GM12878 (cell line): ENCODE measurements around the gene TRAPPC11. TPM values are rescaled to one million over a fixed set of nuclear protein-coding genes. Genes with fewer than 3 reads are reported as not detected.
A peak's percentile ranks its signal among the peaks of the same experiment; 100 is the strongest.

Experiments
- ATAC-seq: fragments of 200-7000 bp; cut with Tn5 transposase; 3 replicates; pipeline ENCODE4 v1.9.1; 2020; ENCODE audit warnings: mild to moderate bottlenecking, moderate library complexity
- BruUV-seq: library from RNA; stranded (reverse); fragments of 400-500 nt; replicated peaks from 2 replicates; lab custom pipeline; 2021; lab: Mats Ljungman, UMichigan
- CTCF ChIA-PET: fragments of 300-600 bp; sonication (Branson Sonifier 250); formaldehyde crosslinking; extraction: SDS; loops from one replicate; lab custom pipeline; 2021; ENCODE audit warnings: inconsistent platforms; lab: Yijun Ruan, JAX
- POLR2A ChIA-PET: fragments of 350-600 bp; formaldehyde crosslinking; extraction: SDS; loops from one replicate; lab custom pipeline; 2021; ENCODE audit warnings: inconsistent platforms; lab: Charles Lee
- RAD21 ChIA-PET: fragments of 300-600 bp; sonication (Branson Sonifier 250); formaldehyde crosslinking; loops from one replicate; lab custom pipeline; 2023; ENCODE audit warnings: antibody characterized with exemption; ENCODE audit not compliant: unreplicated experiment; lab: Charles Lee
- SMC1A ChIA-PET: fragments of 300-600 bp; sonication (Branson Sonifier 250); formaldehyde crosslinking; loops from one replicate; lab custom pipeline; 2023; ENCODE audit not compliant: unreplicated experiment, uncharacterized antibody; lab: Charles Lee
- DNase-seq: peaks from one replicate; pipeline ENCODE4 v3.0.0-alpha.2; 2011; ENCODE audit warnings: low read depth, low spot score
- FAIRE-seq: peaks from 3 replicates; lab custom pipeline; 2011; peaks lifted over from hg19 to GRCh38; lab: Jason Lieb, UNC
- H2AFZ ChIP-seq: 2 replicates; pipeline ENCODE4 v1.6.0; 2011; ENCODE audit warnings: low read depth, low read length, control low read depth; ENCODE audit not compliant: control insufficient read depth
- H3K27ac ChIP-seq: 2 replicates; pipeline ENCODE4 v1.5.1; 2011; ENCODE audit warnings: control low read depth; ENCODE audit not compliant: control insufficient read depth, insufficient read depth
- H3K27me3 ChIP-seq, 2 experiments: replicated peaks in 1 of 2; 2 replicates each; pipeline versions ENCODE4 v1.6.0 to v1.6.1; 2011; ENCODE audit warnings: low read length in 1 of 2; ENCODE audit not compliant: control insufficient read depth in 2 of 2, insufficient read depth in 2 of 2
- H3K36me3 ChIP-seq, 2 experiments: 2 replicates each; pipeline ENCODE4 v1.5.1; 2011; ENCODE audit warnings: low read length in 1 of 2; ENCODE audit not compliant: control insufficient read depth in 2 of 2, insufficient read depth in 2 of 2
- H3K4me1 ChIP-seq: 2 replicates; pipeline ENCODE4 v1.6.1; 2011; ENCODE audit warnings: mild to moderate bottlenecking, low read length, moderate library complexity, mixed read lengths; ENCODE audit not compliant: control insufficient read depth, insufficient read depth
- H3K4me2 ChIP-seq: 2 replicates; pipeline ENCODE4 v1.6.0; 2011; ENCODE audit warnings: control low read depth; ENCODE audit not compliant: control insufficient read depth, insufficient read depth
- H3K4me3 ChIP-seq: fragments of 200-600 bp; sonication (generic); 2 replicates; pipeline ENCODE4 v1.5.1; 2016
- H3K79me2 ChIP-seq: 2 replicates; pipeline ENCODE4 v1.6.0; 2011; ENCODE audit warnings: low read length; ENCODE audit not compliant: control insufficient read depth, insufficient read depth
- H3K9ac ChIP-seq: 2 replicates; pipeline ENCODE4 v1.8.0; 2011; ENCODE audit warnings: low read length, control low read depth, mixed read lengths; ENCODE audit not compliant: control insufficient read depth, insufficient read depth
- H3K9me3 ChIP-seq: replicated peaks from 3 replicates; pipeline ENCODE4 v1.5.1; 2011; ENCODE audit warnings: mild to moderate bottlenecking, low read length; ENCODE audit not compliant: control insufficient read depth, insufficient read depth
- H4K20me1 ChIP-seq: 2 replicates; pipeline ENCODE4 v1.6.0; 2011; ENCODE audit not compliant: control insufficient read depth, insufficient read depth
- BRCA1 ChIP-seq: IDR thresholded peaks from 2 replicates; pipeline ENCODE4 v1.6.1; 2011; ENCODE audit warnings: low read depth, low read length, improper control_type of control experiment
- CEBPZ ChIP-seq: fragments of 150-350 bp; IDR thresholded peaks from 2 replicates; pipeline ENCODE4 v1.6.1; 2016; ENCODE audit warnings: low read depth, low read length
- CHD2 ChIP-seq: IDR thresholded peaks from 2 replicates; pipeline ENCODE4 v1.6.1; 2011; ENCODE audit warnings: low read depth, low read length, improper control_type of control experiment, borderline replicate concordance
- DPF2 ChIP-seq: fragments of 450-650 bp; IDR thresholded peaks from 2 replicates; pipeline ENCODE4 v1.6.1; 2017; ENCODE audit warnings: mild to moderate bottlenecking
- FOXK2 ChIP-seq: fragments of 450-650 bp; IDR thresholded peaks from 2 replicates; pipeline ENCODE4 v1.6.1; 2017; ENCODE audit warnings: mild to moderate bottlenecking, moderate library complexity
- HDGF ChIP-seq: fragments of 450-650 bp; IDR thresholded peaks from 2 replicates; pipeline ENCODE4 v1.6.1; 2016; ENCODE audit warnings: antibody characterized with exemption
- KAT2A ChIP-seq: conservative IDR thresholded peaks from 2 replicates; pipeline ENCODE4 v1.6.1; 2011; ENCODE audit warnings: low read depth, low read length; ENCODE audit not compliant: control insufficient read depth
- KLF5 ChIP-seq: fragments of 450-650 bp; IDR thresholded peaks from 2 replicates; pipeline ENCODE4 v1.6.1; 2014; ENCODE audit warnings: mild to moderate bottlenecking; ENCODE audit not compliant: partially characterized antibody
- NKRF ChIP-seq: fragments of 450-650 bp; conservative IDR thresholded peaks from 2 replicates; pipeline ENCODE4 v1.6.1; 2017; ENCODE audit warnings: mild to moderate bottlenecking, moderate library complexity
- PBX3 ChIP-seq: IDR thresholded peaks from 2 replicates; pipeline ENCODE4 v1.6.1; 2011; ENCODE audit warnings: mild to moderate bottlenecking, low read depth, low read length, moderate library complexity; ENCODE audit not compliant: insufficient replicate concordance
- RAD21 ChIP-seq: IDR thresholded peaks from 2 replicates; pipeline ENCODE4 v1.6.1; 2011; ENCODE audit warnings: mild to moderate bottlenecking, low read depth, low read length, moderate library complexity; ENCODE audit not compliant: insufficient read depth
- RELB ChIP-seq: fragments of 450-650 bp; IDR thresholded peaks from 2 replicates; pipeline ENCODE4 v1.6.1; 2017; ENCODE audit warnings: low read depth, mild to moderate bottlenecking, moderate library complexity
- TCF12 ChIP-seq: IDR thresholded peaks from 2 replicates; pipeline ENCODE4 v1.6.1; 2011; ENCODE audit warnings: low read depth, mild to moderate bottlenecking, low read length
- ZNF207 ChIP-seq: fragments of 450-650 bp; IDR thresholded peaks from 2 replicates; pipeline ENCODE4 v1.6.1; 2014; ENCODE audit warnings: antibody characterized with exemption, mild to moderate bottlenecking, borderline replicate concordance
- ZSCAN29 ChIP-seq: fragments of 450-650 bp; IDR thresholded peaks from 2 replicates; pipeline ENCODE4 v1.6.1; 2017; ENCODE audit warnings: mild to moderate bottlenecking, moderate library complexity
- WGBS: methylation state at CpG from one replicate; pipeline ENCODE4 v1.1.6; 2016; ENCODE audit warnings: low lambda C conversion rate; ENCODE audit not compliant: insufficient replicate concordance, insufficient coverage; ENCODE audit errors: missing lambda C conversion rate; 5-methylcytosine and 5-hydroxymethylcytosine counted together
- in situ Hi-C: fragments of 300-500 bp; cut with MboI; formaldehyde crosslinking; loops from 9 replicates; pipeline ENCODE4 v1.14.3; 2018; ENCODE audit warnings: mixed read lengths
- intact Hi-C: fragments of 100-400 bp; cut with micrococcal nuclease; formaldehyde crosslinking; loops from one replicate; pipeline ENCODE4 v1.14.2; 2022; ENCODE audit not compliant: unreplicated experiment
- polyA plus RNA-seq, 11 experiments: library from polyadenylated mRNA; depleted of rRNA in 4 of 11; unstranded in 6 of 11; stranded (reverse) in 5 of 11; fragments of >200 nt; fragmentation: Nextera tagmentation in 4 of 11; fragmentation: Illumina TruSeq in 1 of 11; extraction: Ambion mirVana in 4 of 11; extraction: Trizol in 1 of 11; gene quantifications; 1 replicate in 1 of 11; 2 replicates in 10 of 11; pipeline versions ENCODE4 v1.2.1 to v1.2.3, GENCODE V29; 2011 to 2016; ENCODE audit warnings: inconsistent platforms in 2 of 11, missing spikeins in 2 of 11, low read depth in 1 of 11
- total RNA-seq, 4 experiments: library from RNA; depleted of rRNA in 3 of 4; stranded (reverse); fragments of >200 nt in 3 of 4; fragmentation: Illumina TruSeq in 1 of 4; extraction: Trizol in 1 of 4; gene quantifications; 2 replicates each; pipeline versions ENCODE4 v1.2.1 to v1.2.3, GENCODE V29; 2013 to 2021

TRAPPC11 gene
- total and polyA plus RNA-seq, 10 of the 15 experiments (the other 5 are each of a cell fraction or from before 2014, with no cell fraction given) = 7.3 to 40.5 (median 22.3) TPM

- Histone ChIP-seq H2AFZ (no peak overlapping the region), H3K79me2 (no peaks in the 10 kb centered on the region), H4K20me1 (no peaks in the 10 kb centered on the region), H3K27ac (no peak overlapping the region), H3K4me2 (no peak overlapping the region), H3K9me3 (no peaks in the 10 kb centered on the region), H3K27me3 (no peaks in the 10 kb centered on the region), H3K4me3 (no peak overlapping the region), H3K4me1 (no peaks in the 10 kb centered on the region), H3K9ac (no peak overlapping the region), H3K36me3 (no peaks in the 10 kb centered on the region)
- FAIRE-seq (no peak), ATAC-seq (peak; percentile 50), DNase-seq (no peak)
- CTCF ChIA-PET = interaction anchor here (0.8 kb wide), 1 partner anchor 10 kb away, joined by 3 read pairs; no protein-coding TSS in a partner anchor
- intact Hi-C loops = no loop called here
- POLR2A ChIA-PET = no interaction called here
- WGBS = 69% methylated on average over 8 of the region's 8 CpGs
- TF ChIP-seq PBX3 (no peak), NKRF (no peak), RELB (no peak), TCF12 (no peak), FOXK2 (no peak), ZSCAN29 (no peak), CEBPZ (no peak), KAT2A (no peak), HDGF (no peak), RAD21 (no peak), CHD2 (no peak), ZNF207 (no peak), KLF5 (no peak), BRCA1 (no peak), DPF2 (no peak)
- RAD21 ChIA-PET = no interaction called here
- no TSS peak for BruUV-seq
- in situ Hi-C loops = no loop called here
- SMC1A ChIA-PET = no interaction called here
Measured at GRCh38 chr4:183732296-183732695, 73.2 kb downstream of the TRAPPC11 start.
